GM10266 (cell line): ENCODE data around the gene USP26.
"Not testable (repeated sequence)": the region's sequence is repeated elsewhere in the genome, so short reads cannot be mapped to it uniquely, and the experiment has no call there.

ENCODE experiments used
- DNase-seq: peaks from one replicate; pipeline ENCODE4 v3.0.0; 2012; ENCODE audit errors: extremely low spot score
- CTCF ChIP-seq: IDR thresholded peaks from 2 replicates; pipeline ENCODE4 v1.5.1; 2012; ENCODE audit warnings: mild to moderate bottlenecking, low read depth; ENCODE audit not compliant: control insufficient read depth, insufficient read depth; ENCODE audit errors: missing control alignments

USP26 gene

DNA sequence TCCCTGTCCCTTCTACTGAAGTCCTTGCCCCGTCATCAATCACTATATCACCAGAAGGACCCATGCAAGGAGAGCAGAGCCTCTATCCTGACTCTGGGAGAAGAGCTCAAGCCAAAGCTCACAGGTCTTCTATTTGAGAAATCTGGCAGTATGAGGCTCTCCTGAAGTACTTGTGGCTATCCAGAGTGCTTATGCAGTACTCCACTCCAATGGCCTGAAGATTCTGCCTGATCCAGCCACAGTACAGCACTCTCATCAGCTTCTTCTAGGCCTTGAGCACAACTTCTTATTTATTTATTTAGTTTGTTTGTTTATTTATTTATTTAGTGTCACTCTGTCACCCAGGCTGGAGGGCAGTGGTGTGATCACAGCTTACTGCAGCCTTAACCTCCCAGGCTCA lies 13.0 kb downstream of the USP26 start:
- no peak for DNase-seq
- TF ChIP-seq CTCF: no peak

GRCh38 chrX:133081990-133082389 lies 14.9 kb downstream of the USP26 start:
- no peak for DNase-seq
- TF ChIP-seq CTCF: no peak

DNA sequence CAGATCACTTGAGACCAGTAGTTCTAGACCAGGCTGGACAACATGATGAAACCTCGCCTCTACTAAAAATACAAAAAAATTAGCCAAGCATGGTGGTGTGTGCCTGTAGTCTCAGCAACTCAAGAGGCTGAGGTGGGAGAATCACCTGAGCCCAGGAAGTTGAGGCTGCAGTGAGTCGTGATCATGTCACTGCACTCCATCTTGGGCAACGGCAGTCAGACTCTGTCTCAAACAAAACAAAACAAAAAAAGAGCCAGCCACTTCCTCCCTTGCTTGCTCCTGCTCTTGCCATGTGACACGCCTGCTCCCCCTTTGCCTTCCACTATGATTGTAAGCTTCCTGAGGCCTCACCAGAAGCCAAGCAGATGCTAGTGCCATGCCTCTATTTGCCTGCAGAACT lies 19.1 kb downstream of the USP26 start:
- DNase-seq: not testable (repeated sequence)

DNA sequence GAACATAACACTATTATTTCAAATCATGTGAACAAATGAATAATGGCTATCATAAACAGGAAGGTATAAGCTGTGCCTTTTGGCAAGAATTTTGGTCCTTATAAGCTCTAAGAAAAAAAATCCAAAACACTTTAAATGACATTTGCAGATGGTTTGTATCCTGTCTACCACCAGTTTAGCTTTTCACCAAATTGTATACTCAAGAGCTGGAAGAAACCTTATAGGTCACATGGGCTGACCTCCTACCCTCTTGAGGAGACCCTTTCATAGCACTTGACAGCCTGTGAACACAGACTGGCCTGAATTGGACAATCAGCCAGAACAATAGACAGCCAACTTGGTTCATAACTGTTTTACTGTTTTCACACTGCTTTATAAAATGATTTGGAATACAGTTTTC lies 24.3 kb downstream of the USP26 start:
- DNase-seq: no peak
- TF ChIP-seq CTCF: no peak

DNA sequence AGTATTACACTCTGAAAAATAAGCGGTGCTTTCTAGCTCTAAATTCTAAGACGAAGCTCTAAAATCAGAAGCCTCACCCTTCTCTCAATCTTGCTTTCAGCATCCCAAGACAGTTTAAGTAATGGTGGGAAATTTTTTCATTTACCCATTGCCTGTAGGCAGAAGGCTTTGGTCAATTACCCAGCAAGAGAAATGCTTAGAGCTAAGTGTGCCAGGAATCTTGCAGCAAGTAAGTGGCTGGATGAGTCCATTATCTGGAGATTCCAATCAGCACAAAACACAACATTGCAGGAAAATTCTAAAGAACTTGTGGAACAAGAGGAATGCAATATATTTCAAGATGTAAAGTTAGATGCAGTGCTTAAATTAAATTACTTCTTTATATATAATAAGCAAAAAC lies 28.4 kb downstream of the USP26 start:
- no peak for TF ChIP-seq CTCF
- DNase-seq: no peak

GRCh38 chrX:133056341-133056740 lies 40.6 kb downstream of the USP26 start:
- TF ChIP-seq CTCF: no peak
- no peak for DNase-seq

DNA sequence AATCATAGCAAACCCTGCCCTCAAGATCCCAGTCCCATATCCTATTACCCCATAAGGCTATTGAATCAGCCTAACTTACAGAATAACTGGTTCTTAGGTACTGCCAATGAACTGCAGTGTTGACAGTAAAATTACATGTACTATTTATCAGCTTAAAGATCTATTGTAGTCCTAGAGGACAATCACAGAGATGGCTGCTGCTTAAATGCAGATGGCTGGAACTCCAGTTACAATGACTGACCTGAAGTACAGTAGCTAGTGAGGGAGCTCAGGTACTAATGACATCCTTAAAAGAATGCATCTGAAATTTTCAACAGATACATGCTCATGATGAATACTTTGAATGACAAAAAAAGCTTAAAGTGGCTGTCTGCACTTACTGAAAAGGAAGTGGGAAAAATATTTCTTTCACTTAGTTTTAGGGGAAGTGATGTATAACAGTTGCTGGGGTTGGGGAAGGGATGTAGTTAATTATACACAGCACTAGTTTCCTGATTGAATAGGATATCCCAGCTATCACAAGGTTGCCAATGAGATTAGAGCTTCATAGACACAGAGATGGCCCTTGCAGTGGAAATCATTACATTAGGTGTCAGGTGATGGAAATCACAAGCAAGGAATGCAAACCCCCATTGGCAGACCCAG lies 42.0 kb downstream of the USP26 start:
- no peak for DNase-seq
- no peak for TF ChIP-seq CTCF

GRCh38 chrX:133053861-133054598 lies 42.9 kb downstream of the USP26 start:
- no peak for DNase-seq

More at GRCh38 chrX:133053861-133054598, 42.9 kb downstream of the USP26 start:
- no peak for TF ChIP-seq CTCF
